HG03159 (cell line): Measurements from ENCODE around the gene TPRA1.

ENCODE experiments used
- ATAC-seq: cut with Tn5 transposase; IDR thresholded peaks from one replicate; pipeline ENCODE4 v1.9.1; 2021; ENCODE audit warnings: mild to moderate bottlenecking, moderate library complexity; ENCODE audit not compliant: unreplicated experiment

The TPRA1 gene

GRCh38 chr3:127590593-127591465, at the start of gene TPRA1:
TPRA1 (minus strand) TSS chr3:127590733; CDS start chr3:127580146, 10,587 bp downstream.
- peak; percentile 76 for ATAC-seq

GRCh38 chr3:127640042-127640355, 49.5 kb upstream of the TPRA1 start:
- ATAC-seq, result no peak

GRCh38 chr3:127639173-127640041, 48.9 kb upstream of the TPRA1 start:
- ATAC-seq, result no peak

DNA sequence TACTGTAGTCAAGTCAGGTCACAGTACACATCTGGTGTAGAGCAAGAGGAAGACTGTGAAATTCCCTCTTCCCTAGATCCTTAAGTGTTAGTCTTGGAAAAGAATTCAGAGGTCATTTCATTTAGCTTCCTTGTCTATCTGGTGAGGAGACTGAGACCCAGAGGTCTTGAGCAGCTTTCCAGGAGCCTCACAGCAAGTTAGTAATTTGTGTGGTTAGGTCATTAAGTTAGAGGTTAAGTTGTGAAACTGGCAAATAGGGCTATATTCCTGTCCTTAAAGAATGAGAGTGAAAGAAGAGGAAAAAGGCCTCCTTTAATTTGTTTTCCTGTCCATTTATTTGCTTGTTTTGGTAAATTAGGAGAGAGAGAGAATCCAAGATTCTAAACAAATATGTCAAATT, 47.4 kb upstream of the TPRA1 start:
- no peak for ATAC-seq

DNA sequence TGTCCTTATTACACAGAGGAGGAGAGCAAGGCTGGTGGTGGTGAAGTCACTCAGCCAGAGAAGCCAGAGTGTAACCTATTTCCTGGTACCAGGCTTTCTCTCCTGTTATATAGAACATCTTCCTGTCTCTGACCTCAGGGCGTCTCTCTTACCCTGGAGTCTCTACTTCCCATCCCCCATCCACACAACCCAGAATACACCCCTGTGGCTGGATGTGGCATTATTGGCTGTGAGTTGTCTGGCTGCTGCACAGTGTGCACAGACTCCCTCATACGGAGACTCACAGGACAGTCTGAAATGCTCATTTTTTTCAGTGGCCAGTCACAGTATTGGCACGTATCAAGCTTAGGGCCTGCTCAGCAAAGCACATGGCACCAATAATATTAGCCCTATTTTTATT, 47.0 kb upstream of the TPRA1 start:
- ATAC-seq, result no peak

DNA sequence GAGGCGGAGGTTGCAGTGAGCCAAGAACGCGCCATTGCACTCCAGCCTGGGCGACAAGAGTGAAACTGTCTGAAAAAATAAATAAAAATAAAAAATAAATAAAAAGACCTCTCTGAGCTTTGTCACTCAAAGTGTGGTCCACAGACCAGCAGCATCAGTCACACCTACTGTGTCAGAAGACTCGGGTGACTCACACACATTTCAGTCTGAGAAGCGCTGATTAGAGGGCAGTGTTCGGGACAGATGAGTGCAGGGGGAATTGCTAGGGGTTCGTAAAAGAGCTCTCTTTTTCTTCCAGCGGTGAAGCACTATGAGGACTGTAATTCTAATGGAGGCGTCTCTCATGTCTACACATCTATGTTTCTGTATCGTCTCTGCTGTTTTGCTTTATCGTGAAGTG, 44.1 kb upstream of the TPRA1 start:
- ATAC-seq, result no peak

DNA sequence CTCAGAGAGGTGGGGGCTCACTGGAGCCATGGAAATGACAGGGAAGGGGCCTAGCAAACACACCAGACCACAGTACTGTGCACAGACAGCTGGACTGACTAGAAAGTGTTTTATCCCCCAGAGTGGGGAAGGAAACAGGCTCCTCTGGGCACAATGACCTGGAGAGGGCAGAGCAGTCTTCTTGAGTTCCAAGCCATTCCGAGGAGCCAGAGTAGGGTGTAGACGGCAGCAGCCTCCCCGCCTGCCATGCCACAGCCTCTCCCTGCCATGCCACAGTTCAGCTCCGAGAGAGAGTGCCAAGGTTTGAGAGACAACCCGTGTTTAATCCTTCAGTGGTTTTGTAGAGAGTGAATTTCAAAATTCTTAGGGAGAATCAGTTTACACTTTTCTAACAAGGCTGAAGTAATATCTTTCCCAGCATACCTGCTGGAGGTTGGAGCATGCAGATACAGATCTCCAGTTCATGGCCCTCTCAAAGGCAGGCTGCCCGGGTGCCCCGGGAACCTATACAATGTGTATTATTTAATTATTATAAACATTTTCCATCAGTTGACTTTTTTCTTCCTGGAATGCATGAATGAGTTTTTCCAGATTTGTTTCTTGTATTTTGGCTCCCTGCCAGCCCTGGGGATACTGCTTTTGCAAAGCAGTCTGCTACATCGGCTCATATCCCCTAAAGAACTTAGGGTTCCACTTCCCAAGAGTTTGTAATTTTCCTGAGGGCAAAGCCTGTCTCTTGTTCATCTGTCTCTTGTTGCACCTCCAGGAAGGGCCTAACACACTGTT, 41.7 kb upstream of the TPRA1 start:
- ATAC-seq, result no peak

GRCh38 chr3:127630811-127631714, 40.5 kb upstream of the TPRA1 start:
- ATAC-seq, result no peak

DNA sequence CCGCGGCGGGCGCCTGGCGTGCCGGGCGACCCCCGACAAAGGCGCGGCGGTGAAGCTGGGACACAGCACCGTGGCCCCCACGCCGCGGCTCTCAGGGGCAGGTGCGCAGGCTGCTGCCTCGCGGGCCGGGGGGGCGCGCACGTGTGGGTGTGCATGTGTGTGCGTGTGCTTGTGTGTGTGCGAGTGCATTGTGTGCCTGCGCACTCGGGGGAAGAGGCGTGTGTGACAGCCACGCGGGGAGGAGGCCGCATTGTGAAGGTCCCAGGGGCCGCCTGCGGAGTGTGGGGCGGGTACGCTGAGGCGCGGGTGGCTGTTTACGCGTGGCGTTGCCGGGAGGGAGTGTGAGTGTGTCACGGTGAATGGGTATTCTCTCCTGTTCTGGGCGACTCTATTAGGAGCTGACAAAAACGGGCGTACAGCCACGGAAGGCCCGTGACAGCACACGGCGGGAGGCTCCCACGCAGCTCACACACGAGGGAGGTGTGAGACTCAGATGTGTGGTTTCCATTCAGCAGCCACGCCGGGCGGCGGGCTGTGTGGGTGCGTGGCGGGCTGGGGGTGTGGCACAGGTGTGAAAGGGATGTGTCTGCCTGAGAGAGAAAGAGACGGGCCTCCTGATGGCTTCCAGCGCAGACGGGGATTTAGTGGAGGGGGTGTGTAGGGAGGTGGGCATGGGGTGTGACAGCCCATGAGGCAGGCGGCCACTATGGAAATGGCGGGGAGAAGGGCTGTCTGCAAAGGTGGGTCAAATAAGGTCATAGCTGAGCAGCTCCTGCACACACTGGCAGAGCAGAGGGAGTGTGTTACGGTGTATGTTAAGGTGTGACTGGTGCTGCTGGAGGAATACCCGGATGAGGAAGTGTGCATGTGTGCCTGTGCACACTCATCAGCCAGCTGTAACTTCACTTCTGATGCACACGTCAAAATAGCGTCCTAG, 39.2 kb upstream of the TPRA1 start:
- ATAC-seq, result no peak

DNA sequence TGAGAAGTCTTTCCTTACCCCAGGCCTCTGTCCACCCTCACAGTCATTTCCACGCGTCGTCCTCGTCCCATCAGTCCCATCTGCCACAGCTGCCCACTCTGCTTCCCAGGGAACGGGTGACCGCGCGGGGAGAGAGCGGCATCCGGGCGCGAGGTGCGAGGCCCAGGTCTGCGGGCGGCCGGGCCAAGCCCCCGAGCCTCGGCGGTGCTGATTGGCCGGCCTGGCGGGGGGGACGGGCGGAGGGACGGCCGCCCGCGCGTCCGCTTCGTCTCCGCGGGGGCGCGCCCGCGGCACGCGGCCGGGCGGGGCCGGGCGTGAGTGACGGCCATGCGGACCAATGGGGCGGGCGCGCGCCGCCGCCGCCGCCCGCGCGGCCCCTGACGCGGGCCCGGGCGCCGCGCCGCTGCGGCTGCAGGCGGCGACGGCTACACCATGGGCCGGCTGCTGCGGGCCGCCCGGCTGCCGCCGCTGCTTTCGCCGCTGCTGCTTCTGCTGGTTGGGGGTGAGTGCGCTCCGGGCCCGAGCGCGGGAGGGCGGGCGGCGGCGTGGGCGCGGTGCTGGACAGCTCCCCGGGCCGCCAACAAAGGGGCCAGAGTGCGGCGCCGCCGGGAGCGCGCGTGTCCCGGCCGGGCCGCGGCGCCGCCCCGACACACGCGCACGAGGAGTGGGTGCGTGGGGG, 38.4 kb upstream of the TPRA1 start, which contains the start of gene PODXL2:
Gene PODXL2, plus strand, starts transcription at position 398 of the 679 bp plus-strand sequence. Its CDS starts 35 bp downstream, at position 433.
- ATAC-seq, result no peak

DNA sequence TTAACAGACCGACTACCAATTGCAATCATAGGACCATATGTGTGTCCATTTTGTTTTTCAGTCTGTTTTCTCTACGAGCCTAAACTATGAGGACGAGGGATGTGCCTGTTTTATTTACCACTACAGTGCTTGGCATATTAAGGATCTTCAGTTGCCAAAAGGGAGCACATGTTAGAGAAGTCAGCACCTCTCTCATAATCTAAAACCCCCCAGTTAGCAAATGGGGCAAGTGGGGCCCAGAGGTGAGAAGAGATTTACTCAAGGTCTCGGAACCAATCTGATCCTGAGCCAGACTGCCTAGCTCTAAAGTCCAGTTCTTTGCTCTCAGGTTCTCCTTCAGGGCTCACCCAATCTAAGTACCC, 37.9 kb upstream of the TPRA1 start:
- no peak for ATAC-seq

DNA sequence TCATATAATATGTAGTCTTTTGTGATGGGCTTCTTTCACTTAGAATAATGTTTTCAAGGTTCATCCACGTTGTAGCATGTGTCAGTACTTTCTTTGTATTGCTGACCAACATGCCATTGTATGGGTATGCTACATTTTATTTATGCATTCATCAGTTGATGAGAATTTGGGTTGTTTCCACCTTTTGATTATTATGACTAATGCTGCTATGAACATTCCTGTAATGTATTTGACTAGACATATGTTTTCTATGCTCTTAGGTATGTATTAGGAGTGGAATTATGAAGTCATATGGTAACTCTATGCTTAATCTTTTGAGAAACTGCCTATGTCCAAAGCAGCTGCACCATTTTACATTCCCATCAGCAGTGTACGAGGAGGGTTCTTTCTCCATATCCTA, 35.3 kb upstream of the TPRA1 start:
- no peak for ATAC-seq

DNA sequence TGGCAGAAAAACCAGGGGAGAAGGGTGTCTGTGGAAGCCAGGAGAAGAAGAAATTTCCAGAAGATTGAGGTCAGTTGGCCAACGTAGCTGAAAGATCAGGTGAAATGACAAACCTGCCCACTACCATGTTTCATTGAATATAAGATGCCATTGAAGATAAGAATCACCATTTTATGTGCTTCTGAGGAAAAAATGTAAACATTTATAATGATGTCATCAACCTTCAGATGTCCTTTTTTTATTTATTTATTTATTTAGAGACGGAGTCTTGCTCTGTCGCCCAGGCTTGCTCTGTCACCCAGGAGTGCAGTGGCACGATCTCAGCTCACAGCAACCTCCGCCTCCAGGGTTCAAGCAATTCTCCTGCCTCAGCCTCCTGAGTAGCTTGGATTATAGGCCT, 33.5 kb upstream of the TPRA1 start:
- ATAC-seq, result no peak

DNA sequence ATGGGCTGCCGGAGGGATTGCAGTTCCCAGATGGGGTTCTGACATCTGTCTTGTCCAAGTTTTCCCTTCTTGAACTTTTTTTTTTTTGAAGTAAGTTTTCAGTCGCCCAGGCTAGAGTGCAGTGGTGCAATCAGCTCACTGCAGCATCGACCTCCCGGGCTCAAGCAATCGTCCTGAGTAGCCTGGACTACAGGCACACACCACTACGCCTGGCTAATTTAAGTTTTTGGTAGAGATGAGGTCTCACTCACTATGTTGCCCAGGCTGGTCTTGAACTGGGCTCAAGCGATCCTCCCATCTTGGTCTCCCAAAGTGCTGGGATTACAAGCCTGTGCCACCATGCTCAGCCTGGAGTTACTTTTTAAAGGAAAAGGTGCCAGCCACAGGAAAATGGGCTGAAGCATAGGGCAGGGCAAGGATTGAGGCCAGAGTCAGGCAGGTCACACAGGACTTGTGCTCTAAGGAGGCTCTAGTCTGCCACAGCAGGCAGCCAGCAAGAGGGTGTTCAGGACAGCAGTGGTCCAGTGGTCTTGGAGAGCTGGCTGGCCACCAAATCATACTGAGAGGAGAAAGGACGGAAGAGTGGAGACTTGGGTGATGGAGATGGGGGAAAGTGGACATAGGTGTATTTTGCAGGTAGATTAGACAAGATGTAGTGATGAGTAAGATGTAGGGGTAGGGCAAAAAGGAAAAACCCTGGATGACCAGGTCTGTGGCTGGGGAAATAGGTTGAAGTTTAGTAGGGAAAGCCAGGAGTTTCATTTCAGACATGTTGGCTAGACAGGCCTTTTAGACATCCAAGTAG, 32.4 kb upstream of the TPRA1 start:
- ATAC-seq, result no peak

- ATAC-seq, result no peak
These were observed 31.5 kb upstream of the TPRA1 start for GRCh38 chr3:127622031-127622430.

DNA sequence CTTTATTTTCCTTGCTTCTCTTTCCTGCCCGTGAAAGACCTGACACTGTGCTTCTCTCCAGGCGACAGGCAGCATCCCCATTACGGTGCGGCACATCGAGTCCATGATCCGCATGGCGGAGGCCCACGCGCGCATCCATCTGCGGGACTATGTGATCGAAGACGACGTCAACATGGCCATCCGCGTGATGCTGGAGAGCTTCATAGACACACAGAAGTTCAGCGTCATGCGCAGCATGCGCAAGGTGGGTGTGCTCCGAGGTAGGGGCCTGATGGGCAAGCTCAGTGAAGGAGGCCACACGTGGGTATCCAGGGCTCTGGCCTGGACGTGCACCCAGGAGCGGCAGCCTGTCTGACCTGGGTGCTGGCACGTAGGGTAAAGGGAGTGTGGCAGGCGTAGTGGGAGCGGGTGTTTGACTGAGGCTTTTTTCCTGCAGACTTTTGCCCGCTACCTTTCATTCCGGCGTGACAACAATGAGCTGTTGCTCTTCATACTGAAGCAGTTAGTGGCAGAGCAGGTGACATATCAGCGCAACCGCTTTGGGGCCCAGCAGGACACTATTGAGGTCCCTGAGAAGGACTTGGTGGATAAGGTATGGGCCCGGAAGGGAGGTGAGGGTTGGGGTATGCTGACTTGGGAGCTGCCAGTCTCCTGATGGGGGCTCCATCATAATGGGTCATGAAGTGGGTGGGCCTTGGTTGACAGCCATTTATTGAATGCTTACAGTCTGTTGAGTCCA, 30.3 kb upstream of the TPRA1 start:
- ATAC-seq, result no peak

GRCh38 chr3:127618891-127619290, 28.4 kb upstream of the TPRA1 start:
- no peak for ATAC-seq
